T-helper 1 cell treated with Interleukin-12 subunit alpha and Interleukin-12 subunit beta and Interleukin-4 antibody, amounts not matched to agents 30 ng/mL and 1 ng/mL, for 36 hours (primary cell): ENCODE results near the gene ZNF208. TPM values are rescaled to one million over a fixed set of nuclear protein-coding genes. Genes with fewer than 3 reads are reported as not detected.
"Not testable (repeated sequence)": the region's sequence is repeated elsewhere in the genome, so short reads cannot be mapped to it uniquely, and the experiment has no call there.

Source experiments
- intact Hi-C: fragments of 100-400 bp; cut with micrococcal nuclease; formaldehyde crosslinking; loops from one replicate; pipeline ENCODE4 v1.15.1; 2024
- total RNA-seq: library from RNA; stranded (reverse); gene quantifications from 2 replicates; pipeline ENCODE4 v1.2.3, GENCODE V29; 2022

Gene ZNF208
- total RNA-seq, result 0.05 and 0.12 TPM in 2 replicates

GRCh38 chr19:22010437-22011143 lies at the start of gene ZNF208:
Gene ZNF208, minus strand, starts transcription at chr19:22010943. Its CDS starts 149 bp downstream, at chr19:22010794.
- intact Hi-C loops, result not testable (repeated sequence)

DNA sequence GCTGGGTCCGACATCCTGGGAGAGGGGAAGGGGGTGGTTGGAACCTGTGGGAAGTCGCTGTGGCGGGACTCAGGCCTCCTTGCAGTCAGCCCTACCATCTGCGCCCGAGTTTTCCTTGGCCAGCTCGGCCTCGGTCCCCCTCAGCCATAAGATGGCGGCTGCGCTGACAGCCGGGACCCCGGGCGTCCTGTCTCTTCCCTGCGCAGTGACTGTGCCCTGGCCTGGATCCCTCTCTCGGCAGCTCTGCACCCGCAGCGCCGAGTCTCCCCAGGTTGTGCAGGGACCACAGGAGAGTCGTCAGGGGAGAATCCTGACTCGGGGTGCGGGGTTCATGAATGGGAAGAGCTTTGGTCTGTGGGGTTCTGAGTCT lies 41.9 kb upstream of the ZNF208 start:
- intact Hi-C loops, result loop anchor here (1.0 to 2.0 kb wide), 3 partner anchors 216 to 724 kb away; partner anchors contain the start of genes ZNF100 and ZNF43

GRCh38 chr19:22041151-22041550 lies 30.4 kb upstream of the ZNF208 start:
- intact Hi-C loops, result not testable (repeated sequence)

DNA sequence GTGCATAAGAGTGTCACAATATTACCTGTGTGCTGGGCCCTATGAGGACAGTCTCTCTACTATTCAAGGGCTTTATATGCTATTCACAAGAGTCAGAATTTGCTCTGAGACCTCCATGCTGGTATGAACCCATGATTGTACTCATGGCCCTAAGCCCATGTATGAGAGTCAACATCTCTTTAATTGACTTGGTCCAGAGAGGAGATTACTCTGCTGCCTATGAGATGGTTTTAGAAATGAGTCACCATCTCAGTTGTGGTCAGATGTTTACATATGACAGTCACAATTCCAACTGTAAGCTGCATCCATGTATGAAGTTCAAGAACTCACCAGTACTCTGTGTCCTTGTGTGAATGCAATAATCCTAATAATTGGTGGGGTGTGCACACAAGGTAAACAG lies 19.9 kb upstream of the ZNF208 start:
- intact Hi-C loops, result no loop called here

DNA sequence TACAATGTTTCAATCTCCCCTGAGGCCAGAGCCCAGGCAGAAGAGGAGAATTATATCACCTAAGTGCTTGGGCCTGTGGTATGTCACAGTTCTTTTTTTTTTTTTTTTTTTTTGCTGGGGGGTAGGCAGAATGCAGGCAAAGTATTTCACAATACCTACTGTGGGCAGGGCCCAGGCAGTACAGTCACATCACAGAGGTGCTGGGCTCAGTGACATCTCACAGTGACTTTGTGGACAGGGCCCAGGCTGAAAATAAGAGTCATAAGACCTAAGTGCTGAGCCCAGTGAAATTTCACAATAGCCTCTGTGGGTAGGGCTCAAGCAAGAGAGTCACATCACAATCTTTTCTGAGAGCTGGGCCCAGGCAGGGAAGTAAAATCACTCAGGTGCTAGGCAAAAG lies 15.9 kb upstream of the ZNF208 start:
- intact Hi-C loops, result no loop called here

DNA sequence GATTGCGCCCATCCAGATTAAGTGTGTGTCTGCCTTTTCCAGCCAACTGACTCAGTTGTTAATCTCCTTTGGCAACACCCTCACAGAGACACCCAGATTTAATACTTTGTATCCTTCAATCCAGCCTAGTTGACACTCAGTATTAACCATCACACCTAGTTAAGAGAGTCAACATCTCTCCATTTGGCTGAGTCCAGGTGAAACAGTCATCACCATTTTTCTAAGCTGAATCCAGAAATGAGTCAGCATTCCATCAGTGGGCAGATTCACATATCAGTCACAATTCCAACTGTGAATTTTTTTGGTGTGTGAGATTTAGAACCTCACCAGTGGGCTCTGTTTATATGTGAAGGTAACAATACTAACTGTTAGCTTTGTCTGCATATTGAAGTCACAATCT lies 14.8 kb upstream of the ZNF208 start:
- intact Hi-C loops, result not testable (repeated sequence)

DNA sequence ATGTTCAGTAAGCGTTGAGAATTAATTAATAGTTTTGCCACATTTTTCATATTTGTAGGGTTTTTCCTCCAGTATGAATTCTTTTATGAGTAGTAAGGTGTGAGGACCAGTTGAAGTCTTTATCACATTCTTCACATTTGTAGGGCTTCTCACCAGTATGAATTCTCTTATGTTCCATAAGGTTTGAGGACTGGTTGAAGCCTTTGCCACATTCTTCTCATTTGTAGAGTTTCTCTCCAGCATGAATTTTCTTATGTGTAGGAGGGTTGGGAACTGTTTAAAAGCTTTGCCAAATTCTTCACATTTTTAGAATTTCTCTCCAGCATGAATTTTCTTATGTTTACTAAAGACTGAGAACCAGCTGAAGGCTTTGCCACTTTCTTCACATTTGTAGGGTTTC lies 40.3 kb downstream of the ZNF208 start:
- intact Hi-C loops, result no loop called here

GRCh38 chr19:21947775-21948174 lies 63.0 kb downstream of the ZNF208 start:
- intact Hi-C loops, result no loop called here

DNA sequence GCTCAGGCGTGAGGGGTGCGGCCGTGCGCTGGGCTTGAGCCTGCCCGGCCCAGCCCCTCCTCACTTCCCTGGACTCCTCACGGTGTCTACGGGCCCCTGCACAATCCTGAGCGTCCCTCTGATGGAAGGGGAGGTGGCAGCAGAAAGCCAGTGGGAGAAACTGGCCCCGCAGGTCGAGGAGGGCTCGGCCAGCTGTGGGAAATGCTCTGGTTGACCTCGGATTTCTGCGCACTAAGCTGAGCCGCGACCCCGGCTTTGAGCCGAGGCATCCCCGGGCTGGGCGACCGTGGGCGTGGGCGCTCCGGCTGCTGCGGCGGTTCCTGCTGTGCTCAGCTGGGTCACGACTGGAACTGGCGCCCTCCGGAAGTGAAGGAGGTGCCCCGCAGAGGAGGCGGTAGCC lies 70.1 kb downstream of the ZNF208 start:
- intact Hi-C loops, result no loop called here

DNA sequence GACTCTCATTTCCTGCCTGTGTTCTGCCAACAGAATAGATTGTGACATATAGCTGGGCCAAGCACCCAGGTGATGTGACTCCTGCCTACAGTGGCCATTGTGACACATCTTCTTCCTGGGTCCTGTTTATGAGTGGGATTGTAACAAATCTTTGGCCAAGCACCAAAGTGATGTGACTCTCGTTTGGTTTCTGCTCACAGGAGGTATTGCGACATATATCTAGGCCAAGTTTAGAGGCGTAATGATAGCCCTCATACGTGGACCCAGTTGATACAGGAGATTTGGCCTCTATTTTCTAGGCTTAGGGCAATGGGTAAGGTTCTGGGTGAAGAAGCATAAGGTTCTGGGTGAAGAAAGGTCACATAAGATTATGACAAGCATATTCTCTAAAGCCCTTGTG lies 76.2 kb downstream of the ZNF208 start:
- intact Hi-C loops, result no loop called here

DNA sequence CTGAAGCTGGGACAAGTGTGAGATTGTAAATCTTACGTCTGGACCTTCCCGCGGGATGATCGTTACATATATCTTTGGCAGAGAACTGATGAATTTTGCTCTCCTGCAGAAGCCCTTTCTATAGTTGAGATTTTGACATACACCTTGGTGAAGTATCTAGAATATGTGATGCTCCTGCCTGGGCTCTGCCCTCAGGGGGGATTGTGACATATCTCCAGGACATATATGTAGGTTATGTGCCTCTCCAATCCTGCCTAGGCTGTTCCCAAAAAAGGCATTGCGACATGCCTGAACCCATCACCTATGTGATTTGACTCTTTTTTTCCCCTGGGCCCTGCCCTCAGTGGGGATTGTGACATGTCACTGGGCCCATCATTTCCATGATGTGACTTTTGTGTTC lies 76.6 kb downstream of the ZNF208 start:
- intact Hi-C loops, result no loop called here

GRCh38 chr19:21922276-21922675 lies 88.5 kb downstream of the ZNF208 start:
- intact Hi-C loops, result no loop called here

DNA sequence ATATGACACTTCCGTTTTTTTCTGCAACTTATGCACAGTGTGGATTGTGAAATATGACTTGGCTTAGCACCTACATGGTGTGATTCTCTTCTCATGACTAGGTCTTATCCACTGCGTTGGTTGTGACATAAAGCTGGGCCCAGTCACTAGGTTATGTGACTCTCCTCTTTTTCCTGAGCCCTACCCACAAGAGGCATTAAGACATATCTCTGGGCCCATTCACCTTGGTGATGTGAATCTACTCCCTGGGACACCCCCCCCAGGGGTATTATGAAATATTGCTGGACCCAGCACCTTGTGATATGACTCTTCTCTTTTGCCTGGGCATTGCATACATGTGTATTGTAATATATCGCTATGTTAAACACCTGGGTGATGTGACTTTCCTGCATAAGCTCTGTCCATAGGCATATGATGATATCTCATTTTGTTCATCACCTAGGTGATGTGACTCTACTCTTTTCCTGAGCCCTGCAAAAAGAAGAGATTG lies 89.0 kb downstream of the ZNF208 start:
- intact Hi-C loops, result no loop called here

- intact Hi-C loops, result no loop called here
Measured at GRCh38 chr19:21915411-21915810, 95.3 kb downstream of the ZNF208 start.

DNA sequence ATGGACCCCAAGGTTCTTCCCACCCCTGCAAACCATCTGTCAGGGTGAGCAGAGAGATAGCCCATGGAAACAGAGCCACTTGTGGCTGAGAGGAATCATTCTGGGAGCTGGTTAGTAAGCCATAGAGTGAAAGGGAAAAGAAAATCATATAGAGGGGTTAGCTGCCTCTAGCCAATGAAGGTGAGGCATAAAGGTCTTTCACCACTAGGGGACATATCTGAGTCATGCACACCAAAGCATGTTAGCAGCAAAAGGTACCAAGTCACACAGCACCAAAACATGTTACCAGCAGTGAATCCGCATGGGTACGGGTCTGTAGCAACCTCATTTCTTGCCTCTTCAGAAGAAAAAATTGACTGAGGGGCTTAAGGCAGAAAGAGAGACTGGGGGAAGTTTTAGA lies 98.1 kb downstream of the ZNF208 start:
- intact Hi-C loops, result no loop called here

DNA sequence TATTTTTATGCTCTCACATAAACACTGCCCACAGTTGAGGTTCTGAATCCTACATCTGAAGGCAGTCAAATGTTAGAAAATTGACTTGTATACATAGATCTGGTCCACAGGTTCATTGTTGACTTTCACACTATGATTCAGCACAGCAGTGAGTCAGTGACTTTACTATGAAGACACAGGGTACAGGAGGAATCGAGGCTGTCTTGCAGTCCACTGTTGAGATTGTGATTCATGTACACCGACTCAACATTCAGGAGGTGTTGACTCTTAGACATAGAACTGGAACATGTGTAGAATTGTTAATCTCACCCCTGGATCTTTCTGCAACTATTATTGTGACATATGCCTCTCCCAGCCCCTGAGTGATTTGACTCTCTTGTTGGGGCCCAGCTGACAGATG lies 100.4 kb downstream of the ZNF208 start:
- intact Hi-C loops, result no loop called here

DNA sequence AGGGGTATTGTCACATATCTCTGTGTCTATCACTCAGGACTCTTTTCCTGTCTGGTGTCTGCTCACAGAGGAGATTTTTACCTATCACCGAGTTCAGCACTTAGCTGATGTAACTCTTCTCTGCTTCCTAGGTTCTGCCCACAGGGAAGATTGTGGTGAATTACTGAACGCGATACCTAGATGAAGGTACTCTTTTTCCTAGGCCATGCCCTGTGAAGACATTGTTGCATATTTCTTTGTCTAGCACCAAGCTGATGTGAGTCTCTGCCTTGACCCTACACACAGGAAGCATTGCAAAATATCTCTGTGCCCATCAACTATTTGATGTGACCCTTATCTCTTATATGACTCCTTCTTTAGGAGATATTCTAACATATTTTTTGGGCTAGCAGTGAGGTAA lies 102.7 kb downstream of the ZNF208 start:
- intact Hi-C loops, result no loop called here

DNA sequence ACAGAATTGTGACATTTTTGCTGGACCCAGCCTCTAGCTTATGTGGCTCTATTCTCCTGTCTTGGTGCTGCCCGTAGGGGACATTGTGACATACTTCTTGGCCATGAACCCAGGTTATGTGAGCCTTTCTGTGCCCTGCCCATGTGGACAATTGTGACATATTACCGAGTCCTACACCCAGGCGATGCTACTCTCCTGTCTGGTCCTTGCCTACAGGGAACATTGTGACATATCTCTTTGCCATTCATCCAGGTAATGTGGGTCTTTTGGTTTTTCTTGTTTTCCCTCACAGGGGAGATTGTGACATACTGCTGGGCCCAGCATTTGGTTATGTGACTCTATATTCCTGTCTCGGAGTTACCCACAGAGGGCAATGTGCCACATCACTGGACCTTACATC lies 103.2 kb downstream of the ZNF208 start:
- intact Hi-C loops, result no loop called here

DNA sequence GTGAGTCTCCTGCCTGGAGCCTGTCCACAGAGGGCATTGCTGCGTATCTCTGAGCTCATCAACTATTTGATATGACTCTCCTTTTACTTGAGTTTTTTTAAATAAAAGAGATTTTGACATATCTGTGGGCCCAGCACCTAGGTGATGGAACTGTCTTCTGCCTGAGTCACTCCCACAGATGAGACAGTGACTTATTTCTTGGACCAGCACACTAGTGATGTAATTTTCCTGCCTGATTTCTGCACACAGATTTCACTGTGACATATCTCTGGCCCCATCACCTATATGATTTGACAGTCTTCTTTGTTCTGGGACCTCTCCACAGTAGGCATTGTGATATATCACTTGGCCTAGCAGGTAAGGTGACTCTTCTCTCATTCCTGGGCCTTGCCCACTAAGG lies 108.2 kb downstream of the ZNF208 start:
- intact Hi-C loops, result no loop called here

GRCh38 chr19:21901861-21902260 lies 108.9 kb downstream of the ZNF208 start:
- intact Hi-C loops, result no loop called here

DNA sequence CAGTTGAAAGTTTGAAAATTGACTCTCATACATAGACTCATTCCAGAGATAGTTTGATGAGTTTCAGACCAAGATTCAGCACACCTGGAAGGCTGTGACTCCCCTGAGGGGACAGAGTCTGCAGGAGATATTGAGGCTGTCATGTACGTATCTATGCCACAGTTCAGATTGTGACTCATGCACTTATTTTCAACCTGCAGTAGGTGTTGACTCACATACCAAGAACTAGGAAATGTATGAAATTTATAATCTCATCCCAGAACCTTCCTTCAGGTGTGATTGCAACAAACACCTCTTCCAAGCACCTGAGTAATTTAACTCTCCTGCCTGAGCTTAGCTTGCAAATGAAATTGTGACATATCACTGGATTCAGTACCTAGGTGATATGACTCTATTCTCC lies 110.3 kb downstream of the ZNF208 start:
- intact Hi-C loops, result no loop called here

DNA sequence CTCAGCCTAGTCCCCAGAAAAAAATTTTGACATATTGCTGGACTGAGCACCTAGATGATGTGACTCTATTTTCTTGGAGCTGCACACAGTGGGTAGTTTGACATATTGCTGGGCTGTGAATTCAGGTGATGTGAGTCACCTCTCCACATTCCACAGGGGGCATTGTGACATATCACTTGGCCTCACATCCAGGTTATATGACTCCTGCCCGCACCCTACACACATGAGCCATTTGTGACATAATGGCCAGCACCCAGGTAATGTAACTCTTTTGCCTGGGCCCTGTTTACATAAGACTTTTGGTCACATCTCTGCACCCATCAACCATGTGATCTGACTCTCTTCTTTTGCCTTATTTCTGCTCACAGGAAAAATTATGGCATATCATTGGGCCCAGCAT lies 119.7 kb downstream of the ZNF208 start:
- intact Hi-C loops, result no loop called here

DNA sequence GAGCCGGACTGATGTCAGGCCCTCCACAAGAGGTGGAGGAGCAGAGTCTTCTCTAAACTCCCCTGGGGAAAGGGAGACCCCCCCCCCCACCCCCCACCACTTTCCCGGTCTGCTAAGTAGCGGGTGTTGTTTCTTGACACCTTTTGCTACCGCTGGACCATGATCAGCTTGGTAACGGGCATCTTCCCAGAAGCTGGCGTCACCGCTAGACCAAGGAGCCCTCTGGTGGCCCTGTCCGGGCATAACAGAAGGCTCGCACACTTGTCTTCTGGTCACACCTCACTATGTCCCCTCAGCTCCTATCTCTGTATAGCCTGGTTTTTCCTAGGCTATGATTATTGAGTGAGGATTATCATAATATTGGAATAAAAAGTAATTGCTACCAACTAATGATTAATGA lies 120.7 kb downstream of the ZNF208 start:
- intact Hi-C loops, result not testable (repeated sequence)

- intact Hi-C loops, result not testable (repeated sequence)
Measured at GRCh38 chr19:21885516-21885915, 125.2 kb downstream of the ZNF208 start.
